HL-60 (cell line): ENCODE data around the gene KCNJ12.
A peak's percentile ranks its signal among the peaks of the same experiment; 100 is the strongest.

Experiments used
- DNase-seq, 2 experiments: peaks; one replicate each; pipeline ENCODE4 v3.0.0-alpha.2; 2010 to 2020; ENCODE audit warnings: low read depth in 1 of 2, low spot score in 1 of 2
- H3K27ac ChIP-seq: fragments of 250-450 bp; sonication (Bioruptor Pico); replicated peaks from 2 replicates; pipeline ENCODE4 v1.5.1; 2020; ENCODE audit warnings: mild to moderate bottlenecking, moderate library complexity
- H3K27me3 ChIP-seq: fragments of 250-450 bp; sonication (Bioruptor Pico); 2 replicates; pipeline ENCODE4 v1.5.1; 2021; ENCODE audit warnings: mild to moderate bottlenecking, moderate library complexity; ENCODE audit not compliant: insufficient read depth, poor library complexity, severe bottlenecking
- H3K4me3 ChIP-seq: replicated peaks from 2 replicates; pipeline ENCODE4 v1.5.1; 2011; ENCODE audit warnings: mild to moderate bottlenecking, control low read depth, low read length; ENCODE audit not compliant: insufficient read depth
- CTCF ChIP-seq: IDR thresholded peaks from one replicate; pipeline ENCODE4 v1.5.1; 2011; ENCODE audit warnings: low read length, control low read depth, inconsistent platforms; ENCODE audit not compliant: insufficient read depth
- GABPA ChIP-seq: IDR thresholded peaks from 2 replicates; pipeline ENCODE4 v1.6.1; 2012; ENCODE audit warnings: low read depth
- POLR2AphosphoS5 ChIP-seq: IDR thresholded peaks from 2 replicates; pipeline ENCODE4 v1.6.1; 2012; ENCODE audit warnings: low read depth
- REST ChIP-seq: IDR thresholded peaks from 2 replicates; pipeline ENCODE4 v1.6.1; 2012; ENCODE audit warnings: low read depth; ENCODE audit not compliant: insufficient replicate concordance
- SPI1 ChIP-seq: IDR thresholded peaks from 2 replicates; pipeline ENCODE4 v1.6.1; 2012; ENCODE audit warnings: low read depth, mild to moderate bottlenecking, borderline replicate concordance

Gene KCNJ12

GRCh38 chr17:21373036-21373435 is 3.1 kb upstream of the KCNJ12 start:
- no peak for DNase-seq
- no peak overlapping the region for H3K4me3 ChIP-seq
- H3K27ac ChIP-seq = no peak overlapping the region
- no peak for TF ChIP-seq GABPA
- TF ChIP-seq POLR2AphosphoS5 = no peak
- TF ChIP-seq CTCF = no peak
- no peak for TF ChIP-seq SPI1
- no peak for TF ChIP-seq REST
- peaks cover 18% of the 10 kb centered on the region for H3K27me3 ChIP-seq

GRCh38 chr17:21373696-21374440 is 2.3 kb upstream of the KCNJ12 start:
- TF ChIP-seq CTCF (no peak), SPI1 (no peak), GABPA (no peak), POLR2AphosphoS5 (no peak), REST (no peak)
- Histone ChIP-seq H3K27me3 (peaks cover 23% of the 10 kb centered on the region), H3K4me3 (no peak overlapping the region), H3K27ac (no peak overlapping the region)
- DNase-seq = no peak

- no peak overlapping the region for H3K27ac ChIP-seq
- no peak overlapping the region for H3K4me3 ChIP-seq
- DNase-seq = peak in 1 of 2 experiments; percentile 6
- peaks cover 23% of the 10 kb centered on the region for H3K27me3 ChIP-seq
- TF ChIP-seq POLR2AphosphoS5 = no peak
Observed at GRCh38 chr17:21374441-21375161, 1.6 kb upstream of the KCNJ12 start.

GRCh38 chr17:21375162-21375560 is 996 bp upstream of the KCNJ12 start:
- TF ChIP-seq CTCF (no peak), SPI1 (no peak), GABPA (no peak), REST (no peak), POLR2AphosphoS5 (no peak)
- no peak for DNase-seq
- no peak overlapping the region for H3K4me3 ChIP-seq
- peaks cover 23% of the 10 kb centered on the region for H3K27me3 ChIP-seq
- H3K27ac ChIP-seq = no peak overlapping the region
